DMS 273 (cell line): ENCODE results near the gene PCGF1.

Experiments used
- DNase-seq: peaks from one replicate; lab custom pipeline; 2025; ENCODE audit not compliant: unreplicated experiment; lab: John Stamatoyannopoulos, UW

The PCGF1 gene

DNA sequence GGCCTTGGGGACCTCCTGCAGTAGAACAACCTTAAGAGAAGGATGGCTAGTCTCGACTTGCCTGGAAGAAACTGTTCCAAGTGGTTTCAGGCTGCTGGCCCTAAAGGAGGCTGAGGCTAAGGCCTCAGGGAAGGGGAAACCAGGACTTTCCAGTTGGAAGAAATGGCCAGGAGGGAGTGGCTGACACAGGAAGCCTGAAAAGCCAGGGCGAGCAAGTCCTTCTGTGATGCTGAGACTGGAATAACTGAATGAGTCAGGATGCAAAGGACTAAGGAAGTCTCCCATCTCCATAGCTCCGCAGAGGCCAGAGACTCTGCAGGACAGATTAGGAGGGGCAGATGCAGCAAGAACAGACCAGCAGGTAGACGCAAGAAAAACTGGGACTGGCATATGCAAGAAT, 29.6 kb upstream of the PCGF1 start:
- DNase-seq: no peak

DNA sequence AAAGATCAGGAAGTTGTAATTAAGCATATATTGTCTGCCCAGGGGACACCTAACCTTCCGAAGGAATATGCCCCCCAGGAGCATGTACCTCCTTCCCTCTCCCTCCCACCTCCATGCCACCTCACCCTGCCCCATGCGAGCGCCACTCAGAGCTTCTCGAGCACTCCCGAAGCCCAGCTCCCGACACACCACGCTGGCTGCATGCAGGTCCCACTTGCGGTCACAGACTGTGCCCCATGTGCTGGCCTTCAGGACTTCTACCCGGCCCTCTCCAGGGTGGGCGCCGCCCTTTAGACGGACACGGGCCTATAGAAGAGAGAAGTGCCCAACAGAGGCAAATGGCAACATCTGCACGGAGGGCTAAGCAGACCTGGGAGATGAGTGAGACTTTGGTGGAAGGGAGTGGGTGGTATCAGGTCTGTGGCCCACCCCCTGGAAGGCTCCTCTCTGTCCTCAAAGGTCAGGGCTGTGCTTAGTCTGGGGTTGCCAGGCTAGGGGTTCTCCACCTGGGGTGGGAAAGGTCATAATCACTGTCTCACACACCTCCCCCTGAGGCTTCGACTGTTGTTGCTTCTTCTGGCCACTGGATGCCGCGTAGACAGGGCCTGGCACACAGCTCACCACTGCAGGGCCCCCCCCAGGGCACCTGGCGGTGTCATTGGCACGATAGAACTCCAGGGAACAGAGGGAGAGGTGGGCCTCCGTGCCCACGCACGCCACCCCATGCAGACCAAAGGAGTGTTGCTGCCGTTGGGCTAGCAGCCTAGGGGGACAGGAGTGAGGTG, 28.9 kb upstream of the PCGF1 start:
- no peak for DNase-seq

DNA sequence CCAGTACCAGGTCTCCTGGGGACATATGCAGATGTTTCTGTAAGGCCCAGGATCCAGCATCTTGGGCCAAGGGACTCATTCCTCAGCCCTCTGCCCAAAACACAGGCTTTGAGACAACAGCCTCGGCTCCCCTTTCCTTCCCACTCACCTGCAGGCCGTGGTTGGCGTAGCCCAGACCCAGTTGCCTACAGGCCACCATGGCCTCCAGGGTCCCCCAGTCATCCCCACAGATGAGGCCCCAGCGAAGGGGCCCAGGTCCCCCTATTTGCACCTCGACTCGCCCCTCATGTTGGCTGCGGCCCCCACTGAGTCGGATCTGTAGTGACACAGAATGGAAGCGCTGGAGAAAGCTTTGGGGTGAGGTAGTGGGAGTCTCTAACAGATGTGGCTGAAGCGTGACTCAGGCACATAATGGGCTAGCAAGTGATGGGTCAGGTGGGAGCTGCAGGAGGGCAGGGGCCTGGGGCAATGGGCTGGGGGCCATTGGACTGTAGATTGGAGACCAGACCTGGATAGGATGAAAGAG, 28.0 kb upstream of the PCGF1 start:
- DNase-seq: no peak

DNA sequence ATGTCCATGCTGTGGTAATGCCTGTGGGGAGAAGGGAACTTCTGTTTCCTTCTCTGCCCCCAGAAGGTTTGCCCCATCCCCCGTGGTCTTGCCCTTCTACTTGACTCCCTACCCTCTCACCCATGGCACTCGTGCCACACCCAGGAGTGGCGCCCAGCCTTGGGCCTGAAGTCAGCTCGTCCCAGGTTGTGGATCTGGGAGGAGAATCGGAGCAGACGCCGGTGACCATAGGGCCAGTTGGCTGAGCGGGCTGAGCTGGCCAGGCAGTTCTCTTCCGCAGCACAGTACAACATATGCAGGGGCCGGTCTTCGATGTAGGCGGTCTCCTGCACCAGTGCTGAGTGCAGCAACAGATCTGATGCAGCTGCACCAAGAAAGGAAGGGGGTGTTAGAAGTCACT, 26.9 kb upstream of the PCGF1 start:
- no peak for DNase-seq

DNA sequence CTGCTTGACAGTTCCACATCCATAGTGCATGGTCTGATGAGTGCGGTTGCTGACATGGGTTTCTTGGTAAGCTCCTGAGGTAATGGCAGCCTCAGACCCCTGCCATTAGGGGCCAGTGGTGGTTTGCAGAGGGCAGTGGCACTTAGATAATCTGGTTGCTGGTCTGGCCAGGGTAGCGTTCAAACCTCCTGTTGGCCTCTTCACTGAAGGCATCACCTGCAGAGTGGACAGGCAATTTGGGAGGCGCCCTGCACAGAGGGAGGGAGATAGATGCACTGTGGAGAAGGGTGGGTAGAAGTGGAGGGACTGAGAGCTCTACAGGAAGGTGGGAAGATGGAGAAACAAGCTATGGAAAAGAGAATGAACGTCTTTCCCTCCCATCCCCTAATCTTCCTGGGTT, 26.0 kb upstream of the PCGF1 start:
- no peak for DNase-seq

DNA sequence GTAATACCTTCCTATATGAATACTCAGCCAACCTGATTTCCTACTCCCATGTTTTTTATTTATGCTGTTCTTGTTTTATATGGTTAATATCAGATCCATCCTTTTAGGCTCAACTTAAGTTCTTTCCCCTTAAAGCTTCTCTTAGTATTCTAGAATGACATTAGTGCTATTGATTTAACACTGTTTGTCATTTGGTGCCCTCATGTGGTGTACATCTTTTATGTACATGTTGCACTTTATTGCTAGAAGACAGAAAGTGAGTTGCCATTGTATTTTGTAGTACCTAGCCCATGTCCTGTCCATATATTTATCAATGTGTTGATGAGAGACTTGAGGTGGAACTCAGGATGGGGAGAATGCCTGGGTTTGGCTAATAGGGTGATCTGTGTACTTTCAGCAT, 24.7 kb upstream of the PCGF1 start:
- peak; percentile 62 for DNase-seq

DNA sequence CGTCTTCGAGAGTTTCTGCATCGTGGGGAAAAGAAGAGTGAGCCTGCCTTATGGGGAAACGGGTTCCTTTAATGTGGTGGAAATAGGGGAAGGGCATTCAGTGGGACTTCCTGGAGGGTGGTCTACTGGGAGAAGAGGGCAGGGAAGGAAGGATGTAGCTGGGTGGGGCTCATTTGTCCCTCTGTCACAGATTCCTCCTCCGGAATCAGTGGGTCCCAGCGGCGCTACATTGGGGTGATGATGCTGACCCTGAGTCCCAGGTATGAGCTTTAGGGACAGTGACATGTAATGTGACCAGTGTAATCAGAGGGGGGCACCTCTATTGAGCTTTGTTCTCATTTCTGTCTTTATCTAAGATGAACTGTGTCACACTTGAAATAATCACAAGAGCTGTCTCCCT, 24.2 kb upstream of the PCGF1 start:
- DNase-seq: no peak

DNA sequence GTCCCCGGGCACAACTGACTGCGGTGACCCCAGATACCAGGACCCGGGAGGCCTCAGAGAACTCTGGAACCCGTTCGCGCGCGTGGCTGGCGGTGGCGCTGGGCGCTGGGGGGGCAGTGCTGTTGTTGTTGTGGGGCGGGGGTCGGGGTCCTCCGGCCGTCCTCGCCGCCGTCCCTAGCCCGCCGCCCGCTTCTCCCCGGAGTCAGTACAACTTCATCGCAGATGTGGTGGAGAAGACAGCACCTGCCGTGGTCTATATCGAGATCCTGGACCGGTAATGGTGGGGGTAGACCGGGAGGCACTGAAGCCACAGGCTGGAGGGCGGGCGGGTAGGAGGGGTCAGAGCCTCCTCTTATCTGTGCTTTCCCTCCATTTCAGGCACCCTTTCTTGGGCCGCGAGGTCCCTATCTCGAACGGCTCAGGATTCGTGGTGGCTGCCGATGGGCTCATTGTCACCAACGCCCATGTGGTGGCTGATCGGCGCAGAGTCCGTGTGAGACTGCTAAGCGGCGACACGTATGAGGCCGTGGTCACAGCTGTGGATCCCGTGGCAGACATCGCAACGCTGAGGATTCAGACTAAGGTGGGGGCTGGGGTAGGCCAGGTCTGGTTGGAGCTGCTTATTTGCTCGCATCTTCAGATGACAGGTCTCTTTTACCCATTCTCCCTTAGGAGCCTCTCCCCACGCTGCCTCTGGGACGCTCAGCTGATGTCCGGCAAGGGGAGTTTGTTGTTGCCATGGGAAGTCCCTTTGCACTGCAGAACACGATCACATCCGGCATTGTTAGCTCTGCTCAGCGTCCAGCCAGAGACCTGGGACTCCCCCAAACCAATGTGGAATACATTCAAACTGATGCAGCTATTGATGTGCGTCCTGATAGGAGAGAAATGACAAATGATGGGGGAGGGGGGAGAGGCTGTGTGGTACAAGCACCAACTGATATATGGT, 23.0 kb upstream of the PCGF1 start:
- peak; percentile 61 for DNase-seq

DNA sequence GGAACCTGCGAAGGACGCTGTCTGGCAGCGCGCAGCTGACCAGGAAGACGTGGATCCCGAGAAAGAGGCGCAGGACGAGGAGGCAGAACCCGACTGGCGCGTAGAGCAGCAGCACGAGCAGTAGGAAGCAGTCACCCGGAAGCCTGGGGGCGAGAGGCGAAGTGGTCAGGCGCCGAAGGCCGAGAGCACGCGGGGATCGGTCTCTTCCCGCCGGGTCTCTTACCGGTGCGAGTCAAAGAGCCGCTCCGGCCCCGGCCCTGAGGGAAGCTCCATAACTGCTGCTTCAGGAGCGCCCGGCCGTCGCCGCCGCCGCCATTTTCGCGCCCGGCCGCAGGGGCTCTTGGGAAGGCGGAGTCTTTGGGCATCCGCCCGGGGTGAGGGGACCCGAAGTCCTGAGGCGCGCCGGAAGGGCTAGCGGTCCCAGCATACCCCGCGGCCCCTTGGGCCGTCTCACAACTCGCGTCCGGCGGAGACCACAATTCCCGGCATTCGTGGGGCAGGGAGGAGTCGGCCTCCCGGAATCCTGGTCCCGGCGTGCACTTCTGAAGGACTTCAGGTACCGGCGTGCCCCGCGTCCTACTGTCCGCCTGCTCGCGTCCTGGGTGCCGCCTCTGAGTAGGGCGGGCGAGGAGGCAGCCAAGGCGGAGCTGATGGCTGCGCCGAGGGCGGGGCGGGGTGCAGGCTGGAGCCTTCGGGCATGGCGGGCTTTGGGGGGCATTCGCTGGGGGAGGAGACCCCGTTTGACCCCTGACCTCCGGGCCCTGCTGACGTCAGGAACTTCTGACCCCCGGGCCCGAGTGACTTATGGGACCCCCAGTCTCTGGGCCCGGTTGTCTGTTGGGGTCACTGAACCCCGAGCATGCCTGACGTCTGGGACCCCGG, 22.1 kb upstream of the PCGF1 start, which contains the start of the genes AUP1 and HTRA2:
TSS of gene AUP1 (minus strand) at position 350 of the 882 bp plus-strand sequence. CDS start at position 273, 77 bp downstream.
TSS of gene HTRA2 (plus strand) at position 577 of the 882 bp plus-strand sequence. CDS start at position 651, 74 bp downstream.
- peak; percentile 99 for DNase-seq

DNA sequence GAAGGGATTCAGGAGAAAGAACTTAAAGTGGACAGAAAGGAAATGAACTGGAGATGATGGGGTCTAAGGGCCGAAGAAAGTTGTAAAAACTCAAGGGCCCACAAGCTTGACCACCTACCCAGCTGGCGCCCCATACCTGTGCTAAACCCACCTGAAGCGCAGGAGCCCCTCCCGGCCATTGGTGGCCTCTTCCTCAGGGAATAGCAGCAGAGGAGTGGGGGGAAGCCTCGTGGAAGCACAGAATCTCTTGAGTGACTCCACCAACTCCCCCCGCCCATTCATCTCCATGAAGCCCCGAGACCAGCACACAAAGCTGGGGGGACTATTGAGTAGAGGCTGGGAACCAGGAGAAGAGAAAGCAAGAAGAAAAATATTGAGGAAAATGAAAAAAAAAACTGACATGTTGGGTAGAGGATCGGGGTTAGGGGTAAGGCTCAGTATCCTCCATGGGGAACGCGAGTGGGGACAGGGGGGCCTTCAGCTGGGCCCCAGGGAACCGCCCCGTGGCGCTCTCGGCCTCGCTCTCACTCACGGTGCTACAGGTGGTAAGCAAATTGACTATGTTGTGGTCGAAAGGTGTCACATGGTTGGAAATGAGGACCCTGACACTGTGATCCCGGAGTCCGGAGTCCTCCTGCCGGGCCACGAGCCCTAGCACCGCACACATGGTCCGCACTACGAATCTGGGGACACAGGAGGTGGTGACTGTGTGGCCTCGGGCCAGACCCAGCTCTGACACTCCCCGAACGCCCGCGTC, 21.3 kb upstream of the PCGF1 start:
- no peak for DNase-seq

DNA sequence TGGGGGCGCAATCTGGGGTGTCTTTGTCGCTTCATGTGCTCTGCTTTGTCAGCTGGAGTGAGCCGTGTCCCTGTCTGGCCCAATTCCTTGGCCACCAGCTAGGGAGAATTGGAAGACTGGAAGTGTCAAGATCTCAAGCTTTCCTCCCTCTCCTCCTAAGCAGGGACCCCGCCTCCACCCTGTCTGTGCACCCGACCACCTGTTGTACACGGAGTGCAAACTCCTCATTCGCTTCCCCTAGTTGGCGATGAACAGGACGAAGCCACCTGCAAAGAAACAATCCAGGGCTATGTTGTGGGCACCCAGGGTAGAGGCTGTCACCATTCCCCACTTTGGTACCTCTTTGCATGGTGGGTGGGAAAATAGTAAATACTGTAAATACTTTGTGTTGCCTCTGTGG, 20.2 kb upstream of the PCGF1 start:
- DNase-seq: no peak

DNA sequence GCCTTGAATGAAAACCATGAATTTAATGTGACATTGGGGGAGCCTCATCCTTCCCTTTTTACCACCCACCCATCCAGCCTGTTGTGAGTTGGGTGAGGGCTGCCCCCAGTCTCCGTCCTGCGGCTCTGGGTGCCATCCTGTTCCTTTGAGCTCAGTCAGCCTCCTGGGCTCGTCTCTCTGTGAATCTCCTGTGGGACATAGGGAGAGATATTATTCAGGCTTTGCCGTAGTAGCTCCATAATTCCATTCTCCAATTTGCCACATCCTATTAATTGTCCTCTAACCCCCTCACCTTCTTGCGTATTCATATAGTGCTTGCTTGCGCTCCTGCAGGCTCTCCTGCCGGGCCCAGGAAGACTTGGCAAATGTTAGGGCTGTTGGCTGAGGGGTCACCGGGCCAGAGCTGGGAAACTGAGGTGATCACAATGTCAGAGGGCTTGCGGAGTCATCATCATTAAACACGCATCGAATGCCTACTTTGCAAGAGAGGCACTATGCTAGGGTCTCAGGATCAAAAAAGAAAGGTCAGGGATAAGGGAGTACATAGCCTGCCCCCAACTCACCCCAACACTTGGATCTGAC, 19.2 kb upstream of the PCGF1 start:
- no peak for DNase-seq

DNA sequence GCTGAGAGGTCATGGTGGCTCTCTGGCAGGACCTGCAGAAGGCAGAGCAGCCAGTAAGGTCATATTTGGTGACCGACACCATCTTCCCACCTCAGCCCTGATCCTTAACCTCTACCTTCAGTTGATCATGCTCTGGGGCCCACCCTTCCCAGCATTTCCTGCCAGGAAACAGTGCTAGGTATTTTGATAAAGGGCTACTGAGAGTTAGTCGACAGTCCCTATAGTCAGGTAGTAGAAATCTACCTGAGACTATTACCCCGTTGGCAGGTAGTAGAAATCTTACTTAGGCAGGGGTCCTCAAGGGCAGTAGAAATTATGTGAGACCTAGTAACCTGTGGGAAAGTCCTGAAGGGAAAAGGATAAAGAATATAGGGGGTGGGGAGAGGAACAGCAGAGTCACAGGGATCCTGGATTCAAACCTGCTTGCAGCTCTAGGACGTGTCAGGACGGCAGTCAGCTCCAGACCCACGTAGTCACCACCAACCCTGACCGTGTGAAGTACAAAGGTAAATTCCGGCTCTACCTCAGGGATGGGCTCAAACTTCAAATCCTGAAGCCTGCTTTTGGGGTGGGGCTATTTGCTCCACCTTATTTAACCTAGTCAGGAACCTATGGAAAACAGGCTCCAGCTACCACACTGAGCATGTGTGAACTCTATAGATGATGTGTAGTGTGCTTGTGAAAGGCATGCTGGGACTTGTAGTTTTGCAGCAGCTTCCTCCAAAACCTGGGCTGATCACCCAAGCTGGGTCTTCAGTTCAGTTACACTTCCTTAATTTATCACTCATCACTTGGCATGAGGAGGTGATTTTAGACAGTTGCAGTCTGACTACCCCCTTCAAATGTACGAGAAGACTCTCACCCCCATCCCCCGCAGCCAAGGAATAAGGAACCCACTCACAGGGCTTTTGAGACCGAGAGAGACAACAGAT, 18.5 kb upstream of the PCGF1 start, which contains the start of gene DQX1:
TSS of gene DQX1 (minus strand) at position 515 of the 932 bp plus-strand sequence. CDS start at position 13, 502 bp downstream.
- DNase-seq: peak; percentile 68

DNA sequence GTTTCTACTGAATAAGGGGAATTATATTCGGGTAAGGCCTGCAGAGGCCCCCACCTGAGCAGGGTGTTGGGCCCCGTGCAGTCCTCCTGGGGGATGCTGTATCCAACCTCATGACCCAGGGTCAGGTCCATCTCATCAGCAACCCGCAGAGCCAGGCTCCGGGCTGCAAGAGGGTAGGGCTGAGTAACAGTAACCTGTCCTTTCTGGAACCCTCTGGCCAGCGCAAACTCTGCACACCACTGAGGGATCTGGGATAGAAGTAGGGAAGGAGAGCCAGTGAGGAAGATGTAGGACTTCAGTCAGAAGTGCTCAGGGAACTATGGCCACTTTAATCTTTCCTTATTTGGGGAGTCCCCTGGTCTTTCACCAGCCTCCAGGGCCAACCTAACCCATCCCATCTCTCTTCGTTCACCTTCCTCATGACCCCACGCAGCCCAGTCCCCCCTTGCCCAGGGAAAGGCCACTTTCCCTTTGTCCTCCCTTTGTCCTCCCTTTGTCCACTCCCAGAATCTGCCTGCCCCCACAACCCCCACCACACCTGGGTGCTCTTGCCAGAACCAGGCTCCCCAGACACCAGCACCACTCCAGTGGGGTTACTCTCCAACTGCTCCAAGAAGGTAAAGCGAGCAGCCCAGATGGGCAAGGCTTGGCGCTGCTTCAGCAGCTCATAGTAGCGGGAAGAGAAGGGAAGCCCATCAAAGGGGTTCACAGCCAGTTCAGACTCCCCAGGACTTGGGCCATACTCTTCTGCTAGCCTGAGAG, 17.6 kb upstream of the PCGF1 start:
- no peak for DNase-seq

DNA sequence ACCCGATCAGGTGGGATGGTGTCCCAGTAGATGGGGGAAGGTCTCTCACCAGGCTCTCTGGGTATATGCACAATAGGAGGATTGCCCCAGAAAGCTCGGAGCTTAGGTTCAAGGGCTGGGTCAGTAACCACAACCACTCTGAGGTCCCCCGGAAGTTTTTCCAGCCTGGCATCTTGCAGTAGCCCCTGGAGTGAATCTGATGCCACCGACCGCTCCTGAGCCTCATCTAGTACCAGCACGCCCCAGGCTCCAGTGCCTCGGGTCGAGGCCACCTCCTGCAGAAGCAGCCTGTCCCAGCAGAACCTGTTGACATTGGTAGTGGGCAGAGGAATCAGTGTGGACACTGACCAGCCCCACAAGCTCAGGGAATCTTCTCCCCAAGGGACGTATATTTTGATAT, 16.5 kb upstream of the PCGF1 start:
- no peak for DNase-seq

DNA sequence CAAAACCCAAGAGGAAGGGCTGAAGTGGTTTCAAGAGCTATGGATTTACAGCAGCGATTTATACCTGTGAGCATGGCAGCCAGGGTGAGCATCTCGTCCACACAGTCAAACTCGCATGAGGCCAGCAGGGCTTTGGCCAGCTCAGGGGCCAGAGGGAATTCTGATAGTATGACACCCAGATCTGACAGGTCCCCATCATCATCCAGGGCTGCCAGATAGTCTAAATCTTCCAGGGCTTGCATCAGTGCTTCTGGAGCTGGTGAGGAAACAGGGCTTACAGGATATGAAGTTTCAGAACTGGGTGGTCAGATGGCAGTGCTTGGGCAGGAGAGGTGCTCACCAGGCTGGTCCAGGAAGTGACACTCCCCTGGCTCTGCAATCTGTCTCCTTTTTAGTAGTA, 15.0 kb upstream of the PCGF1 start:
- DNase-seq: no peak

DNA sequence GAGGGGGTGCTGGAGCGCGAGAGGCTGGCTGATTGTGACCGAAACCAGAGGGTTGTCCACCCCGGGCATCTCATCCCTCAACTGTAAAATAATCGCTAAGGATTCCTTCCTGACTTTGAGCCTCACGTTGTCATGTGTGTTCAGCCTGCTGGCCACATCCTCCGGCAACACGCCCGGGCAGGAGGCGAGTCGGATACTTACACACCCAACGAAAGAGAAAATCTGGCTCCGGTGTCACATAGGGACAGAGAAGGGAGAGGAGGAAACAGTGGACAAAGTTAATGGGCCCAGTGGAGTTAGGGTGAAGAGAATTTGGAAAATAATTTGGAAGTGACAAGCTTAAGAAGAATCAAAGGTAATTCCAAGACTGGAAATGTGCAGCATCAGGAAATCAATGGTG, 9.2 kb upstream of the PCGF1 start:
- no peak for DNase-seq
